GM20000 (cell line): ENCODE measurements around the gene TFAP2A.

Source experiments
- DNase-seq: peaks from one replicate; pipeline ENCODE4 v3.0.0; 2012; ENCODE audit warnings: low spot score
- CTCF ChIP-seq: IDR thresholded peaks from 2 replicates; pipeline ENCODE4 v1.5.1; 2012; ENCODE audit warnings: mild to moderate bottlenecking, control low read depth; ENCODE audit errors: extremely low read depth, missing control alignments

TFAP2A gene

DNA sequence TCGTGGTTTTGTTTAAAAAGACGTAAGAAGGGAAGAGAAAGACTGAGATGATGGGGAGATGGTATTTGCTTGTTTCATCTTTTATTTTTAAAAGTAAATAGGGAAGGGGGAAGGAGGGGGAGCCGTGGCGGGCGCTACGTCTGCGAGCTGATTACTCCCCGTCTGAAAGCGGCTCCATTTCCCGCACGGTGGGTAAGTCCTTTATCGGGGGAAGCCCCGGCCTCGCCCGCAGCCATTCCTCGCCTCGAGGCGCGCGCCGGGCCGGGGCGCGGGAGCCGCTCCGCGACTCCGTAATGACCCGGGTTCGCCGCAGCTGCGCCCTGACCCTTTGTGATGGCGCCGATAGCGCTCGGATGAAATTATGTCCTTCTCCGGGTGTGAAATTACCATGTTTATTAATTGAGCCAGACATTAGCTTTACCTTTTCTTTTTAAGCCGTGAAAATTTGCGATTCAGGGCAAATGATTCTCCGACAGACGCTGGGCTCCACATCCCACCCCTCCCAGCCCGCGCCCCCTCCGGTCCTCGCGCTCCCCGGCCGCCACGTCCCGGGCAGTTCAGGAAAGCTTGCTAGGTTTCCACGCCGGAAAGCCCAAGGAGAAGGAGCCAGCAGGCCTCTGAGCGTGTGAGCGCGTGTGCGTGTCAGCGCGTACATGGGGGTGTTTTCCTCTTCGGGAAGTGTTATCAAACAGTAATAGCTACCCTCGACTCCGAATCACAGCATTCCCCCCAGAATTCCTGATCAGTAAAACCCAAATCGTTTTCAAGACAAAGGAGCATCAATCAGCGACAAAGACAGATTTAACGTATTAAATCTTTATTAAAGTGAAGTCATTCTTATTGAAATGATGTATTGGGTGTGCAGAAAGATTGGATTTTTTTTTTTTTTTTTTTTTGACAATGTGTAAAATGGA, 30.0 kb downstream of the TFAP2A start:
- DNase-seq = no peak
- TF ChIP-seq CTCF = no peak

- TF ChIP-seq CTCF = no peak
- DNase-seq = no peak
Observed at GRCh38 chr6:10384091-10384609, 30.7 kb downstream of the TFAP2A start.

DNA sequence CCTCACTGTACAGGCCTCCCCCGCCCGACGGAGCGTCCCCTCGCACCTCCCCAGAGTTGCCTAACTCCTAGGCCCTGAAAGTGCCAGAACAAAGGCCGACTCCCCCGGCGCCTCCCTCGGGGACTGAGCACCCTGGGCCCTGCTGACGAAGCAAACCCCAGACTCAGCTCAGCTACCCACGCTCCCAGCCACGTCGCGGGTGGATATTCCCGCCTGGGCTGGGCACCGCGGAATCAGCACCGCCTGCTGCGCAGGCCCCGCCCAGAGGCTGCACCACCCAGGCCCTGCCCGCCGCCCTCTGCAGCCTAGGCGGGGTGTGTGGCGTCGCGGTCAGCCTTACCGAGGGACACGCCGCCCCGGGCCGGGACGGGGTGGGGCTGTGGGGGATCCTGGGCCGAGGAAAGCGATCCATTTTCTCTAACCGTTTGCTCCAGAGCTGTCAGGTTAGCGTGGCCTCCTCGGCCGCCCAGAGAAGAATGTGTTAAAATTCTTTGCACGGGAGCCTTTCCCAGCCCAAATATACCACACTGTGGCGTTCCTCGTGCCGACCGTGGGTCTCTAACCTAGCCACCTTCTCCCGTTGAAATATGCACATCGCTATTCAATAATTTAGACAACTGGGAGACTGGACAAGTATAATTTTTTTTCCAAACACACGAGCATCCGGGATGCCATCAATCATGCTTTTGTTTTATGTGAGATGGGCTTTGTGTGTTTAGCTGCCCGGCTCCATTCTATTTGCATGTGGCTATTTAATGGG, 31.4 kb downstream of the TFAP2A start:
- no peak for TF ChIP-seq CTCF
- no peak for DNase-seq

GRCh38 chr6:10382728-10383330, 32.0 kb downstream of the TFAP2A start:
- no peak for TF ChIP-seq CTCF
- DNase-seq = no peak

DNA sequence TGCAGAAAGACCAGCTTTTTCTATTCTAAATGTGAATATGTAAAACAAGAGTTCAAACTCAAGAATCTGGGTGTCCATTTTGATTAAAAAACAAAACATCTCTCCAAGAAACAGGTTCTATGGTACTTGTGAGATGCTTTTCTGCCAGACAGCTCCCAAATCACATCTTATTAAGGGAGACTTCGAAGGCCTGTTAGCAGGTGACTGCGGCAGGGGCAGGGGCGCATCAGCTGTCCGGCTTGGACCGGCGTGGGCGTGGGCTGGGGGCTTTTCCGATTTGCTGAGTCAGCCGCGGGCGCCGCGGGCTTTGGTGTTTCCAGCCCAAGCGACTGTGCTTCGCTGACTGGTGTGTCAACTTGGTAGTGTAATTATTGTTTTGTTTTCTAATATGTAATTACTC, 32.6 kb downstream of the TFAP2A start:
- DNase-seq = no peak
- no peak for TF ChIP-seq CTCF

DNA sequence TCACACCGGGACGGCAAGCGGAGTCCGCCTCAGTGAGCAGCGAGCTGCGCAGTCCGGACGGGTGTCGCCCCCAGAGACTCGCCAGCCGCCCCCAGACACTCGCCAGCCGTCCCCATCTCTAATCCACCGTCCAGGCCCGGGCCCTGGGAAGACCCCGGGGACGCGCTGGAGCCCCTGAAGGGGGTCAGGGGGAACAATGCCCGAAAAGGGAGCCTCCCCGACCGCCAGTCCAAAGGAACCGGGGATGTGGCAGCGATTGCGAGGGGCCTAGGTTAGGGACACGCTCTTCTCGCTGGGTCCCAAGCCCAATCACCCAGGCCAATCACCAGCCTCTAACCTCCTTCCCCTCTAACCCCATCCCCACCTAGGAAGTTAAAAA, 33.1 kb downstream of the TFAP2A start:
- DNase-seq = no peak
- no peak for TF ChIP-seq CTCF
